ENCODE measurements around the gene RGCC.

RGCC gene

GRCh38 chr13:41490371-41491015 is 33.1 kb downstream of the RGCC start:
- no peak overlapping the region for H3K4me2 ChIP-seq (ENCODE audit: low read length)
- H3K79me2 ChIP-seq: no peaks in the 10 kb centered on the region
- no peak overlapping the region for H3K27ac ChIP-seq
- H3K9me3 ChIP-seq (ENCODE audit: control insufficient read depth, low read length): no peaks in the 10 kb centered on the region
- TF ChIP-seq, protein P1, sequence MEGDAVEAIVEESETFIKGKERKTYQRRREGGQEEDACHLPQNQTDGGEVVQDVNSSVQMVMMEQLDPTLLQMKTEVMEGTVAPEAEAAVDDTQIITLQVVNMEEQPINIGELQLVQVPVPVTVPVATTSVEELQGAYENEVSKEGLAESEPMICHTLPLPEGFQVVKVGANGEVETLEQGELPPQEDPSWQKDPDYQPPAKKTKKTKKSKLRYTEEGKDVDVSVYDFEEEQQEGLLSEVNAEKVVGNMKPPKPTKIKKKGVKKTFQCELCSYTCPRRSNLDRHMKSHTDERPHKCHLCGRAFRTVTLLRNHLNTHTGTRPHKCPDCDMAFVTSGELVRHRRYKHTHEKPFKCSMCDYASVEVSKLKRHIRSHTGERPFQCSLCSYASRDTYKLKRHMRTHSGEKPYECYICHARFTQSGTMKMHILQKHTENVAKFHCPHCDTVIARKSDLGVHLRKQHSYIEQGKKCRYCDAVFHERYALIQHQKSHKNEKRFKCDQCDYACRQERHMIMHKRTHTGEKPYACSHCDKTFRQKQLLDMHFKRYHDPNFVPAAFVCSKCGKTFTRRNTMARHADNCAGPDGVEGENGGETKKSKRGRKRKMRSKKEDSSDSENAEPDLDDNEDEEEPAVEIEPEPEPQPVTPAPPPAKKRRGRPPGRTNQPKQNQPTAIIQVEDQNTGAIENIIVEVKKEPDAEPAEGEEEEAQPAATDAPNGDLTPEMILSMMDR (IDR thresholded peaks at IDR 0.05): no peak
- H3K36me3 ChIP-seq (ENCODE audit: control insufficient read depth, insufficient read depth, low read length): no peaks in the 10 kb centered on the region
- H2AFZ ChIP-seq: no peak overlapping the region
- H3K4me1 ChIP-seq: no peaks in the 10 kb centered on the region
- H3K27me3 ChIP-seq (ENCODE audit: control insufficient read depth, insufficient read depth, low read length): no peaks in the 10 kb centered on the region
- H3K4me3 ChIP-seq (ENCODE audit: low read depth, low read length): no peak overlapping the region
- no peak overlapping the region for H3K9ac ChIP-seq

GRCh38 chr13:41491436-41491835 is 34.1 kb downstream of the RGCC start:
- Histone ChIP-seq H3K4me1 (no peaks in the 10 kb centered on the region), H3K36me3 (ENCODE audit: control insufficient read depth, insufficient read depth, low read length) (no peaks in the 10 kb centered on the region), H3K9ac (no peak overlapping the region), H3K27ac (no peak overlapping the region), H3K9me3 (ENCODE audit: control insufficient read depth, low read length) (no peaks in the 10 kb centered on the region), H3K4me3 (ENCODE audit: low read depth, low read length) (no peak overlapping the region), H2AFZ (no peak overlapping the region), H3K4me2 (ENCODE audit: low read length) (no peak overlapping the region), H3K79me2 (no peaks in the 10 kb centered on the region), H3K27me3 (ENCODE audit: control insufficient read depth, insufficient read depth, low read length) (no peaks in the 10 kb centered on the region)
- TF ChIP-seq, protein P1 (IDR thresholded peaks at IDR 0.05): no peak

- no peak overlapping the region for H2AFZ ChIP-seq
- no peaks in the 10 kb centered on the region for H3K9me3 ChIP-seq (ENCODE audit: control insufficient read depth, low read length)
- no peaks in the 10 kb centered on the region for H3K4me1 ChIP-seq
- TF ChIP-seq, protein P1 (IDR thresholded peaks at IDR 0.05): no peak
- no peak overlapping the region for H3K4me3 ChIP-seq (ENCODE audit: low read depth, low read length)
- H3K9ac ChIP-seq: no peak overlapping the region
- no peaks in the 10 kb centered on the region for H3K36me3 ChIP-seq (ENCODE audit: control insufficient read depth, insufficient read depth, low read length)
- no peak overlapping the region for H3K4me2 ChIP-seq (ENCODE audit: low read length)
- no peaks in the 10 kb centered on the region for H3K79me2 ChIP-seq
- no peak overlapping the region for H3K27ac ChIP-seq
- no peaks in the 10 kb centered on the region for H3K27me3 ChIP-seq (ENCODE audit: control insufficient read depth, insufficient read depth, low read length)
Measured at GRCh38 chr13:41492432-41493260, 35.3 kb downstream of the RGCC start.

DNA sequence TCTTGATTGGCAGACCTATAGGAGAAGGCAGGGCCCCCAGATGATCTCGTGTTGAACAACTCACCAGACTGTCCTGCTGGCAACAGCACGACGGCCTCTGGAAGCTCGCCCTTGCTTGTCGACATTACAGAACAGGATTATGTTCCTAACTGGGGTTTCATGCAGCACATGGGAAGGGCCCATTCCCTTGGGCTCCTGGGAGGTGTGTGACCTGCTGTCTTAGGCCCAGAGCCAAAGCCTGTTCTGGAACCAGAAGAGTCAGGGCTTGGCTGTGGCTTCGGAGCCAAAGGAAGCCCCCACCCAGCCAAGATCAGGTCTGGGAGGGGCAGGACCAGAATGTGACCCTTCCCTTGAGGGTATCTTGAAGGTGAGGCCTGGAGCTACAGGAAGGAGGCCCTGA is 36.9 kb downstream of the RGCC start:
- Histone ChIP-seq H3K9me3 (ENCODE audit: control insufficient read depth, low read length) (no peaks in the 10 kb centered on the region), H2AFZ (no peak overlapping the region), H3K27me3 (ENCODE audit: control insufficient read depth, insufficient read depth, low read length) (no peaks in the 10 kb centered on the region), H3K4me1 (no peaks in the 10 kb centered on the region), H3K36me3 (ENCODE audit: control insufficient read depth, insufficient read depth, low read length) (no peaks in the 10 kb centered on the region), H3K27ac (no peak overlapping the region), H3K4me2 (ENCODE audit: low read length) (no peak overlapping the region), H3K4me3 (ENCODE audit: low read depth, low read length) (no peak overlapping the region), H3K9ac (no peak overlapping the region), H3K79me2 (no peaks in the 10 kb centered on the region)
- TF ChIP-seq, protein P1 (IDR thresholded peaks at IDR 0.05): no peak

Measured in parathyroid adenoma (tissue), 2 donors.